ENCODE results near the gene ZBTB9. TPM values are rescaled to one million over a fixed set of nuclear protein-coding genes. Genes with fewer than 3 reads are reported as not detected.

ZBTB9 gene
- total RNA-seq, 4 donors from 2014 or later: 4.1 to 5.9 (median 4.6) TPM

GRCh38 chr6:33416386-33417127 is 37.8 kb upstream of the ZBTB9 start:
- WGBS, 2 donors: 55 to 59% methylated on average over 12 of the region's 12 CpGs
- Histone ChIP-seq H3K27me3 (no peaks in the 10 kb centered on the region), H3K27ac (peak overlapping the region in 2 of 3 donors; percentile 84 to 98), H3K4me3 (replicated peaks in 1 of 3) (peak overlapping the region in 1 of 3 donors; percentile 66), H3K36me3 (peaks cover 31 to 32% of the 10 kb centered on the region in 2 donors), H3K9me3 (no peaks in the 10 kb centered on the region), H3K4me1 (peaks cover 19 to 55% of the 10 kb centered on the region in 2 donors)
- intact Hi-C loops (cut with DNase I): no loop called here
- no peak for DNase-seq
- no peak for TF ChIP-seq POLR2A (IDR thresholded peaks at IDR 0.05)

- Histone ChIP-seq H3K27me3 (no peaks in the 10 kb centered on the region), H3K9me3 (no peaks in the 10 kb centered on the region), H3K36me3 (peaks cover 31 to 32% of the 10 kb centered on the region in 2 donors), H3K4me3 (replicated peaks in 1 of 3) (peak overlapping the region; percentile 39 to 68 (median 66)), H3K4me1 (peaks cover 13 to 48% of the 10 kb centered on the region in 2 donors), H3K27ac (peak overlapping the region; percentile 71 to 98 (median 84))
- WGBS, 2 donors: 3 to 4% methylated on average over 13 to 25 of the region's 25 CpGs
- intact Hi-C loops (cut with DNase I): no loop called here
- DNase-seq: peak in 1 of 2 donors; percentile 16
- TF ChIP-seq CTCF (IDR thresholded peaks at IDR 0.05): no peak
- TF ChIP-seq POLR2A (IDR thresholded peaks at IDR 0.05): no peak
These were observed 37.1 kb upstream of the ZBTB9 start for GRCh38 chr6:33417128-33417902.

GRCh38 chr6:33417903-33418689 is 36.3 kb upstream of the ZBTB9 start, which contains the start of gene CUTA:
TSS of gene CUTA (minus strand) at chr6:33418107. CDS start at chr6:33418000, 107 bp downstream.
- peak within 1 kb of the TSS; percentile 96 to 98 (median 97) for H3K27ac ChIP-seq
- H3K4me1 ChIP-seq: peaks cover 11 to 43% of the 10 kb centered on the region in 2 donors
- DNase-seq: peak; percentile 100
- intact Hi-C loops (cut with DNase I): no loop called here
- 0 to 1% methylated on average over 16 to 37 of the region's 51 CpGs for WGBS, 2 donors
- H3K9me3 ChIP-seq: no peaks in the 10 kb centered on the region
- H3K27me3 ChIP-seq: no peaks in the 10 kb centered on the region
- H3K36me3 ChIP-seq: peaks cover 24 to 31% of the 10 kb centered on the region in 2 donors
- TF ChIP-seq POLR2A (IDR thresholded peaks at IDR 0.05): peak in 1 of 2 donors; percentile 88
- peak in 4 of 6 experiments; percentile 36 to 55 (median 42) for TF ChIP-seq CTCF (IDR thresholded peaks at IDR 0.05)
- H3K4me3 ChIP-seq (replicated peaks in 1 of 3): peak within 1 kb of the TSS; percentile 44 to 68 (median 66)

- peaks cover 17 to 24% of the 10 kb centered on the region in 2 donors for H3K36me3 ChIP-seq
- H3K27ac ChIP-seq: peak overlapping the region; percentile 96 to 98 (median 97)
- no peak for DNase-seq
- no peaks in the 10 kb centered on the region for H3K9me3 ChIP-seq
- peaks cover 11 to 43% of the 10 kb centered on the region in 2 donors for H3K4me1 ChIP-seq
- WGBS, 2 donors: 44 to 50% methylated on average over 8 of the region's 8 CpGs
- TF ChIP-seq POLR2A (IDR thresholded peaks at IDR 0.05): no peak
- TF ChIP-seq CTCF (IDR thresholded peaks at IDR 0.05): no peak
- H3K27me3 ChIP-seq: no peaks in the 10 kb centered on the region
- intact Hi-C loops (cut with DNase I): no loop called here
- peak overlapping the region in 2 of 3 donors; percentile 34 to 44 for H3K4me3 ChIP-seq (replicated peaks in 1 of 3)
These were observed 35.6 kb upstream of the ZBTB9 start for GRCh38 chr6:33418690-33419291.

Measured in thyroid gland (tissue), 4 donors.